KOPT-K1 (cell line): ENCODE results near the gene KLLN.
"Not testable (repeated sequence)": the region's sequence is repeated elsewhere in the genome, so short reads cannot be mapped to it uniquely, and the experiment has no call there.

Experiments
- H3K27ac ChIP-seq: fragments of 200-600 bp; sonication (generic); 2 replicates; pipeline ENCODE4 v1.5.1; 2016; ENCODE audit warnings: antibody characterized with exemption, mild to moderate bottlenecking, low read depth, low read length; ENCODE audit not compliant: poor library complexity, severe bottlenecking
- H3K36me3 ChIP-seq: fragments of 200-600 bp; sonication (generic); 2 replicates; pipeline ENCODE4 v1.5.1; 2017; ENCODE audit warnings: antibody characterized with exemption, mild to moderate bottlenecking, low read length, moderate library complexity; ENCODE audit not compliant: insufficient read depth
- H3K9me3 ChIP-seq: fragments of 200-600 bp; sonication (generic); 2 replicates; pipeline ENCODE4 v1.5.1; 2017; ENCODE audit warnings: antibody characterized with exemption, low read length, mild to moderate bottlenecking; ENCODE audit not compliant: insufficient read depth, poor library complexity, severe bottlenecking

Gene KLLN

DNA sequence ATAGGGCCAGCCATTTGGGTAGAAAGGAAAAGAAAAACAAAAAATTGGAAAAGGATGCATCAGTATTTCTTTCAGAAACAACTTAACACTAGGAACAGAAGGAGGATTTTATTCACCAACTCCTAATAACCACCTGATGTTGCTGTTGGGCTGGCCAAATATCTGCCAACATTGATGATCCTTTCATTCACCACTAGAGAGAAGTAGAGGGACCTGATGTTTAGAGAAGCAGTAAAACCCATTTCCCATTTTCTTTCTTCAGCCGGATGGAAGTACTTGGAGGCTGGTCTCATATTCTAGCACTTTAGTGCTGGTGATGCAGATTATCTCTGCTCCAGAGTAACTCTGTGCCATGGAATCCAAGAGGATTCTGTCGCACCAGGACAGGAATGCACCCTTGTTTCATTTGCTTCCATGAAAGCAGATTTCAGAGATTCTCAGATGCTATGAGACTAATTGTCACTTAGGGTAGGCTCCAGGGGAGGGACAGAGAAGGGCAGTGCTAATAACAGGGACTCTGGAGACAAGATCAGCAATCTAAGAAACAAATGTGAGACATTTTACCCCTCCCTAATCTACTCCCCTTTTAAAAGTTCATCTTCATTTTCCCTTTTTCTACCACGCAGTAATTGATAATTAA is 3.1 kb downstream of the KLLN start:
- Histone ChIP-seq H3K27ac (peak overlapping the region; percentile 98), H3K9me3 (peaks cover 6% of the 10 kb centered on the region)

DNA sequence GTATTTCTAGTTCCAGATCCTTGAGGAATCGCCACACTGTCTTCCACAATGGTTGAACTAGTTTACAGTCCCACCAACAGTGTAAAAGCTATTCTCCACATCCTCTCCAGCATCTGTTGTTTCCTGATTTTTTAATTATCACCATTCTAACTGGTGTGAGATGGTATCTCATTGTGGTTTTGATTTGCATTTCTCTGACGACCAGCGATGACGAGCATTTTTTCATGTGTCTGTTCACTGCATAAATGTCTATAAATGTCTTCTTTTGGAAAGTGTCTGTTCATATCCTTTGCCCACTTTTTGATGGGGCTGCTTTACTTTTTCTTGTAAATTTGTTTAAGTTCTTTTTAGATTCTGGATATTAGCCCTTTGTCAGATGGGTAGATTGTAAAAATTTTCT is 7.7 kb downstream of the KLLN start:
- not testable (repeated sequence) for H3K9me3 ChIP-seq, H3K36me3 ChIP-seq, H3K27ac ChIP-seq

More for the DNA sequence above, 3.1 kb downstream of the KLLN start:
- H3K36me3 ChIP-seq = no peaks in the 10 kb centered on the region; the same call in 1 of the 2 replicates

DNA sequence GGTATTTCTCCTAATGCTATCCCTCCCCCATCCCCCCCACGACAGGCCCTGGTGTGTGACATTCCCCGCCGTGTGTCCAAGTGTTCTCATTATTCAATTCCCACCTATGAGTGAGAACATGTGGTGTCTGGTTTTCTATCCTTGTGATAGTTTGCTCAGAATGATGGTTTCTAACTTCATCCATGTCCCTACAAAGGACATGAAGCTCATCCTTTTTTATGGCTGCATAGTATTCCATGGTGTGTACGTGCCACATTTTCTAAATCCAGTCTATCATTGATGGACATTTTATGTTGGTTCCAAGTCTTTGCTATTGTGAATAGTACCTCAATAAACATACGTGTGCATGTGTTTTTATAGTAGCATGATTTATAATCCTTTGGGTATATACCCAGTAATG is 8.1 kb downstream of the KLLN start:
- not testable (repeated sequence) for H3K36me3 ChIP-seq, H3K9me3 ChIP-seq
- H3K27ac ChIP-seq = peak overlapping the region; percentile 24

DNA sequence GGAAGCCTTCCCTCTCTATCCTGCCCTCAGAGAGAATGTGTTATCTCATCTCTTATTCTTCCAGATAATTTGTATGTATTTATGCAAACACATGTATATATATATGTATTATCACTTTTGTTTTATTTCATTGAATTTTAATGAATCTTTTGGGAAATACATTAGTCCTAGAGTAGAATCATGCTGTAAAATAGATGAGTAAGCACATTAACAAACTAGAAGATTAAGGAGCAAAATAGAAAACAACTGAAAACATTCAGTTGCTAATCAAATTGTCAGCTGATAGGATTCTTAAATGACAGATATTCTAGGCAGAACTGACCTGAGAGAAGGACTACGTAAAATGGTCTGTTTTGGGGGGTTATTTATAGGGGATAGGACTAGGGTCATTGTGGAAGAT is 11.2 kb downstream of the KLLN start:
- Histone ChIP-seq H3K9me3 (peaks cover 6% of the 10 kb centered on the region), H3K27ac (no peak overlapping the region), H3K36me3 (no peaks in the 10 kb centered on the region)

DNA sequence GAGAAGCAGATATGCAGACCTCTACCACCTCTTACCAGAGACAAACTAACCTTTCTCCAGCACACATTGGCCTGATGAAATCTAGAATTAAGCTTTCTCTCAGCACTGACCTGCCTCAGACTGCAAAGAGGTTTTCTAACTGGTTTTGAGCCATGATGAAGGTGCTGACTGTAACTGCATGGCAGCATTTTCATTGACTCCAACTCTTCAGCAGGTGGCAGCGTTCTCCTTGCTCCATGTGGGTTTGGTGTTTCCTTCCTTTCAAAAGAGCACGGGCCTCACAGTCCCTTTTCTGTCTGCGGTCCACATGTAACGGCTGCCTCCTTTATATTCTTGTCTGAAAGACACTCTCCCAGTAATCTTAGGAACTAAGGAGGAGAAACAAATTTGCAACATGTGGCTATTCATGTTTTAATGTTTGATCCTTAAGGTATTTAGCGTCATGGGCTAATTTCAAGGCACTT is 12.6 kb downstream of the KLLN start:
- peak overlapping the region; percentile 73 for H3K27ac ChIP-seq
- no peaks in the 10 kb centered on the region for H3K36me3 ChIP-seq
- no peaks in the 10 kb centered on the region for H3K9me3 ChIP-seq

DNA sequence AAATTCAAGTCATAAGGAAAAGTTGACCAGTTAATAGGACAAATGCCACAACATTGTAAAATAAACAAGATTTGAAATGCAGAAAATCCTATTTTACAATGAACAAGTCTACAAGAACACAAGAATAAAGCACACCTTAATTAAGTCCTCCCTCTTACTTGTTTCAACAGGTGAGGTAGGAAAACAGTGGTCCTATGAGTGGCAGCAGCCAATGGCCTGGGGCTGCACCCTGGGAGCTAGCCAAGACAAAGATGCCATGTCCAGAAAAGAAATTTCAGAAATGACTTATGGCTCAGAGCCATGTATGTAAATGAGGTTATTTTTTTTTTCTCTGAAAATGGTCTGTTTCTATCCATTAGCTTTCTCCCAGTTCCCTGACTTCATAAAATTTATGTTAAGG is 14.3 kb downstream of the KLLN start:
- H3K36me3 ChIP-seq = no peaks in the 10 kb centered on the region
- H3K27ac ChIP-seq = no peak overlapping the region
- no peaks in the 10 kb centered on the region for H3K9me3 ChIP-seq

DNA sequence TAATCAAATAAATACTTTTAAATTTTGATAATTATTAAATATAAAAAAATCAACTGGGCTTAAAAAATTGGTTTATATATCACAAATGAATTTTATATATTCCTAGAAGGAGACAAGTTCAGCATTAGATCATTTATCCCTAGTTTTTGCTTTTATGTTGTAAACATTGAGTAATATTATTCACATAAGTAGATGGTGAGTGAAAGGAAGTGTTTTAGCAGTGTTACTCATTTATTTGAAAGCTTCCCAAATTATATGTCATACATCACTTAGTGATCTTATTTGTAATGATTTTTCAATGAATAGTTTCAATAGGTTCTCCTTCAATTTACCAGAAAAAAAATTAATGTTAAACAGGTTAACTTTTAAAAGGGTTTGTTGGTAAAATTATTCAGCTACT is 15.8 kb downstream of the KLLN start:
- Histone ChIP-seq H3K9me3 (no peaks in the 10 kb centered on the region), H3K27ac (no peak overlapping the region), H3K36me3 (no peaks in the 10 kb centered on the region)

DNA sequence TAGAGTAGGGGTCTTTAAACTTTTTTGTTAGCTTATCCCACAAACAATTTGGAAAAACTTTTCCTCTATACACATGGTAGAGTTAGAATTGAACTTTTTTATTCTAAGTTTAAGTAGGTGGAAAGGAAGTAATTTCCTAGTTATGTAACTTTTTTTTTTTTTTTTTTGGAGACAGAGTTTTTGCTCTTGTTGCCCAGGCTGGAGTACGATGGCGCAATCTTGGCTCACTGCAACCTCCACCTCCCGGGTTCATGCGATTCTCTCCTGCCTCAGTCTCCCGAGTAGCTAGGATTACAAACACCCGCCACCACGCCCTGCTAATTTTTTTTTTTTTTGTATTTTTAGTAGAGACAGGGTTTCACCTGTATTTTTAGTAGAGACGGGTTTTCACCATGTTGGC is 16.6 kb downstream of the KLLN start:
- H3K27ac ChIP-seq, H3K36me3 ChIP-seq, H3K9me3 ChIP-seq: not testable (repeated sequence)

DNA sequence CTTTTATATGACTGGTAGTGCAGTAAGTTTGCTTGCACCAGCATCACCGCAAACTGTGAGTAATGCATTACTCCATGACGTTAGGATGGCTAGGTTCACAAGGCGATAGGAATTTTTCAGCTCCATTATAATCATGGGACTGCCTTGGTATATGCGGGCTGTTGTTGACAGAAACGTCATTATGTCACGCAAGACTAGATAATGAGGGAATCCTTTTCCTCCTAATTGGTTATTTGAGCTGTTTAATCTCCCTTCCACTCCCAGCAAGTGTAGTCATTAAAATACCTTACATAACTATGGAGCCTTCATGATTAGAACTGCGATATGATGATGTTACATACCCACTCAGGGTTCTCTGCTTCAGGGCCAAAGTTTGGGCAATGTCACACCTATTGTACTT is 17.3 kb downstream of the KLLN start:
- H3K36me3 ChIP-seq = no peaks in the 10 kb centered on the region
- H3K9me3 ChIP-seq = no peaks in the 10 kb centered on the region
- H3K27ac ChIP-seq = no peak overlapping the region

DNA sequence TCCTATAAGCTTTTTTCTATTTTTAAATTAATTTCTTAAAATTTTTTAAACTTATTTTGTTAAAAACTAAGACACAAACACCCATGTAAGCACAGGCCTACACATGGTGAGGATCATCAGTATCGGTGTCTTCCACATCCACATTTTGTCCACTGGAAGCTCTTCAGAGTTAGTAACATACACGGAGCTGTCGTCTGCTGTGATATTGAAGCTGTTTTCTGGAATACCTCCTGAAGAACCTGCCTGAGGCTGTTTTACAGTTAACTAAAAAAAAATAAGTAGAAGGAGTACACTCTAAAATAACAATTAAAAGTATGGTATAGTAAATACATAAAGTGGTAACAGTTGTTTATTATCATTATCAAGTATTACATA is 17.7 kb downstream of the KLLN start:
- Histone ChIP-seq H3K27ac (no peak overlapping the region), H3K36me3 (no peaks in the 10 kb centered on the region), H3K9me3 (no peaks in the 10 kb centered on the region)

DNA sequence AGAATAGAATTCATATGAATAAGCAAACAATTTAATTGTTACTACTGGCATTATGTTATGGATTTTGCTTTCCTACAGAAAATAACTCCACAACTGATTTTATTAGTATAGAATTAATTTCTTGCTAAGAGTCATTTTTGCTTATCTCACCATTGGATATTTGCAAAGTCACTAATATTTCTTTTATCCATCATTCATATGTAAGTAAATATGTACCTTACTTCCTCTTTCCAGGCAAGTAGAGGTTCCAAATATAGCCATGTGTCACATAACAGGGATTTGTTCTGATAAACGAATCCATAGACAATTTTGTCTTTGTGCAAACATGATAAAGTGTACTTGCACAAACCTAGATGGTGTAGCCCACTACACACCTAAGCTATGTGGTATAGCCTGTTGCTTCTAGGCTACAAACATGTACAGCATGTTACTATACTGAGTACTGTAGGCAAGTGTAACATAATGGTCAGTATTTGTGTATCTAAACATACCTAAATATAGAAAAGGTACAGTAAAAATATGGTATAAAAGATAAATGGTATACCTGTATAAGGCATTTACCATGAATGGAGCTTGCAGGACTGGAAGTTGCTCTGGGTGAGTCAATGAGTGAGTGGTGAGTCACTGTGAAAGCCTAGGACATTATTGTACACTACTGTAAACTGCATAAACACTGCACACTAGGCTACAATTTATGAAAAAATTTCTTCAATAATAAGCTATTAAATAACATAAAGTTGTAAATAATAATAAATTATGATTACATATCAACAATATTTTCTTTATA is 18.3 kb downstream of the KLLN start:
- no peak overlapping the region for H3K27ac ChIP-seq
- H3K9me3 ChIP-seq = no peaks in the 10 kb centered on the region
- H3K36me3 ChIP-seq = no peaks in the 10 kb centered on the region

DNA sequence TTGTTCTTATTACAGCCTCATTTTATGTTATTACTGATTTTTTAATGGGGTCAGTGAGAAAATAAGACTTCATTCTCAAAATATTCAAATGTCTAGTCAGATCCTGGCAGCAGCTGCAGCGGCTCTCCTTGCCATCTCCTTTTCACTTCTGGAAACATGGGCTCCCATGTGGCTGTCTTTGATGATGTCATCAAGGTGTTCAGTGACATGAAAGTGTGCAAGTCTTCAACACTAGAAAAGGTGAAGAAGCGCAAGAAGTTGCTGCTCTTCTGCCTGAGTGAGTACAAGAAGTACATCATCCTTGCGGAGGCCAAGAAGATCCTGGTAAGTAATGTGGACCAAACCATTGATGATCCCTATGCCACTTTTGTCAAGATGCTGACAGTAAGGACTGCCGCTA is 19.6 kb downstream of the KLLN start:
- no peaks in the 10 kb centered on the region for H3K36me3 ChIP-seq
- H3K27ac ChIP-seq = no peak overlapping the region
- H3K9me3 ChIP-seq = no peaks in the 10 kb centered on the region

DNA sequence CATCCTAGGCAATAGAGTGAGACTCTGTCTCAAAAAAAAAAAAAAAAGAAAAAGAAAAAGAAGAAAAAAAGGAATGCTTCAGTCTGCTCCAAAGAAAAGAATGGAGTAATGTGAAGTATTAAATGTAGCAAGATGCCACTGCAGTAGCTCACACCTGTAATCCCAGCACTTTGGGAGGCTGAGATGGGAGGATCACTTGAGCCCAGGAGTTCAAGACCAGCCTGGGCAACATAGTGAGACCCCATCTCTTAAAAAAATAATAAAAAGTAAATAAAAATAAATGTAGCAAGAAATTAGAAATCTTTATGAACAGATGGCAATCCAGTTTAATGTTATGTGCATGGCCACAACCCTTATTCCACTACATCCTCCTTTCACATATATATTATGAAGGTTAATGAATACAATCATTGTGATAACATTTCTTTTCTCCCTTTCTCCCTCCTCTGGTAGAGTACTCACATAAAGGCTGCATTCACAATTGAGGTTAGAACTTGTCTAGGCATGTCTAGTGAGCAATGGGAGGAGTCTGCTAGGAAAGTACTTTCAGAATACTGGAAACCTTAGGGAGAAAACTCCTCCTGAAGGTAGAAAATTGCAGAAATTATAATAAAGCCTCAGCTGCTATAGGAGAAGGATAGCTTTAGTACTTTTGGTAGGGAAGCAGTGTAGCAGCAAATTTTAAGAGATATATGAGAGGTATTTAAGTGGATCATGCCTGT is 20.4 kb downstream of the KLLN start:
- Histone ChIP-seq H3K36me3 (no peaks in the 10 kb centered on the region), H3K27ac (no peak overlapping the region), H3K9me3 (no peaks in the 10 kb centered on the region)

DNA sequence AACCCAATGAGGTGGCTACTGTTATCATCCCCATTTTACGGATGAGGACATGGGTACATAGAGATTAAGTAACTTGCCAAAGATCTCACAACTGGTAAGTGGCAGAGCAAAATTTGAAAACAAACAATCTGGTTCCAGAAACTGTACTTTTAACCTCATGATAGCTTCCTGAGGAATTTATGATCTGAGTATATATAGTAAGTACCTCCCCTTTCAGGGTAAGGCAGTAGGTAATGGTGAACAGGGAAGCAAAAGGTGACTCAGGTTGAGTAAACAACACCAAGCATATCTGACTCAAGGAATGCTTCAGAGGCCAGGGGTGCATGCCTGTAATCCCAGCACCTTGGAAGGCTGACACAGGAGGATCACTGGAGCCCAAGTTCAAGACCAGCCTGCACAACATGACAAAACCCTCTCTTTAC is 21.1 kb downstream of the KLLN start:
- Histone ChIP-seq H3K9me3 (no peaks in the 10 kb centered on the region), H3K27ac (no peak overlapping the region), H3K36me3 (no peaks in the 10 kb centered on the region)

DNA sequence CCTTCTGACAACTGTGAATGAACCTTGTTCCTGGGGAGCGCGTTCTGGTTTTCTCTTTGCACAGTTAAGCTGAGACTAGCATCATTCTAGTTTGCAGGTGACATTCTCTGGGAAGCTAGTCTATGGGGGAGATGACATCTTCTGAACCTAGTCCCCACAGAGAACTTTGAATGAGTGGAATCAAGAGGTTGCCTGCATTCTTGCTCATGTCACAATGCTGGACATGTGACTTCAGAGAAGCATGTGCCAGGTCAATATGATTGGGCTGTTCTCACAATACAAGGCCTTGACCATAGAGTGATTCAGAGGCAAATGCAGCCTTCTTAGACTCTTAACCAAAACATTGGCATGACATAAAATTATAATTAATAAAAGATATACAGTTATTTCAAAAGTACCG is 22.1 kb downstream of the KLLN start:
- H3K9me3 ChIP-seq = no peaks in the 10 kb centered on the region
- H3K27ac ChIP-seq = no peak overlapping the region
- no peaks in the 10 kb centered on the region for H3K36me3 ChIP-seq
